RWPE1 (cell line): ENCODE measurements around the gene CD109.
"Not testable (repeated sequence)": the region's sequence is repeated elsewhere in the genome, so short reads cannot be mapped to it uniquely, and the experiment has no call there.

ENCODE experiments used
- CTCF ChIA-PET: fragments of 350-600 bp; sonication (Branson Sonifier 250); formaldehyde crosslinking; extraction: SDS; loops from one replicate; lab custom pipeline; 2021; lab: Yijun Ruan, JAX
- POLR2A ChIA-PET: fragments of 400-600 bp; formaldehyde crosslinking; extraction: SDS; loops from one replicate; lab custom pipeline; 2020; ENCODE audit warnings: antibody characterized with exemption; ENCODE audit not compliant: low non-redundant PET; lab: Yijun Ruan, JAX
- DNase-seq: peaks from one replicate; pipeline ENCODE4 v3.0.0; 2012; ENCODE audit warnings: low spot score
- H3K27ac ChIP-seq: fragments of 450-650 bp; 2 replicates; pipeline ENCODE4 v1.5.1; 2017
- CTCF ChIP-seq: fragments of 450-650 bp; conservative IDR thresholded peaks from 2 replicates; pipeline ENCODE4 v1.5.1; 2017; ENCODE audit warnings: low read depth, mild to moderate bottlenecking

Gene CD109

GRCh38 chr6:73722318-73723060 is 26.5 kb downstream of the CD109 start:
- POLR2A ChIA-PET: no interaction called here
- peak; percentile 60 for DNase-seq
- TF ChIP-seq CTCF: no peak
- CTCF ChIA-PET: no interaction called here
- H3K27ac ChIP-seq: no peak overlapping the region

- H3K27ac ChIP-seq, DNase-seq, POLR2A ChIA-PET, CTCF ChIA-PET: not testable (repeated sequence)
Measured at GRCh38 chr6:73723480-73723879, 27.5 kb downstream of the CD109 start.

- ChIA-PET POLR2A (no interaction called here), CTCF (no interaction called here)
- no peak overlapping the region for H3K27ac ChIP-seq
- DNase-seq: no peak
- TF ChIP-seq CTCF: no peak
Measured at GRCh38 chr6:73724389-73724788, 28.4 kb downstream of the CD109 start.

- H3K27ac ChIP-seq, POLR2A ChIA-PET, DNase-seq, CTCF ChIA-PET: not testable (repeated sequence)
Measured at GRCh38 chr6:73725192-73725591, 29.2 kb downstream of the CD109 start.

- DNase-seq: no peak
- ChIA-PET CTCF (no interaction called here), POLR2A (no interaction called here)
- no peak overlapping the region for H3K27ac ChIP-seq
- TF ChIP-seq CTCF: no peak
Measured at GRCh38 chr6:73727114-73727513, 31.1 kb downstream of the CD109 start.

- POLR2A ChIA-PET: no interaction called here
- DNase-seq: no peak
- TF ChIP-seq CTCF: no peak
- no peak overlapping the region for H3K27ac ChIP-seq
- CTCF ChIA-PET: no interaction called here
Measured at GRCh38 chr6:73728548-73729205, 32.7 kb downstream of the CD109 start.

- POLR2A ChIA-PET: no interaction called here
- CTCF ChIA-PET: interaction anchor here (1.2 kb wide), 1 partner anchor 56 kb away, joined by 3 read pairs; no protein-coding TSS in a partner anchor
- H3K27ac ChIP-seq: peak overlapping the region; percentile 45
- TF ChIP-seq CTCF: no peak
- DNase-seq: no peak
Measured at GRCh38 chr6:73731285-73731684, 35.3 kb downstream of the CD109 start.
